HCT116 (cell line): Measurements from ENCODE around the gene CXCR5. TPM values are rescaled to one million over a fixed set of nuclear protein-coding genes. Genes with fewer than 3 reads are reported as not detected.

Experiments used
- ATAC-seq: fragments of 200-7000 bp; cut with Tn5 transposase; 2 replicates; pipeline ENCODE4 v1.9.1; 2020; ENCODE audit warnings: mild to moderate bottlenecking, moderate library complexity
- BruUV-seq: library from RNA; stranded (reverse); fragments of 400-500 nt; replicated peaks from 2 replicates; lab custom pipeline; 2021; lab: Mats Ljungman, UMichigan
- CTCF ChIA-PET: fragments of 300-600 bp; sonication (Branson Sonifier 250); formaldehyde crosslinking; loops from one replicate; lab custom pipeline; 2021; ENCODE audit warnings: antibody characterized with exemption; lab: Charles Lee
- POLR2A ChIA-PET: fragments of 300-600, 350-600 bp; sonication (Branson Sonifier 250); formaldehyde crosslinking; loops from one replicate; lab custom pipeline; 2021; ENCODE audit warnings: antibody characterized with exemption; lab: Charles Lee
- RAD21 ChIA-PET, 2 experiments: fragments of 300-600 bp; sonication (Branson Sonifier 250); formaldehyde crosslinking; loops; one replicate each; lab custom pipeline; 2023; ENCODE audit warnings: low total read pairs in 2 of 2; ENCODE audit not compliant: uncharacterized antibody in 2 of 2, unreplicated experiment in 2 of 2, low non-redundant PET in 1 of 2; lab: Charles Lee
- DNase-seq: peaks from one replicate; pipeline ENCODE4 v3.0.0-alpha.2; 2010; ENCODE audit warnings: low read depth, low spot score
- H2AFZ ChIP-seq: fragments of 200-600 bp; shearing (Covaris generic), sonication (generic); 2 replicates; pipeline ENCODE4 v1.6.1; 2017; ENCODE audit warnings: low read depth, mixed run types, mixed read lengths, antibody characterized with exemption, low read length; ENCODE audit not compliant: poor library complexity, severe bottlenecking
- H3K27ac ChIP-seq: 2 replicates; pipeline ENCODE4 v1.5.1; 2012; ENCODE audit warnings: low read depth, low read length
- H3K27me3 ChIP-seq: fragments of 200-600 bp; sonication (generic); 2 replicates; pipeline ENCODE4 v1.6.1; 2016; ENCODE audit warnings: mixed run types, low read length, mixed read lengths; ENCODE audit not compliant: insufficient read depth
- H3K36me3 ChIP-seq, 2 experiments: fragments of 200-500 bp in 1 of 2; fragments of 200-600 bp in 1 of 2; sonication (Bioruptor generic) in 1 of 2; sonication (generic) in 1 of 2; 2 replicates each; pipeline versions ENCODE4 v1.5.1 to v1.6.1; 2014 to 2016; ENCODE audit warnings: low read length in 2 of 2, inconsistent platforms in 1 of 2, mixed read lengths in 1 of 2, mixed run types in 1 of 2; ENCODE audit not compliant: insufficient read depth in 2 of 2, control insufficient read depth in 1 of 2
- H3K4me1 ChIP-seq, 2 experiments: fragments of 200-600 bp in 1 of 2; sonication (generic) in 1 of 2; 2 replicates each; pipeline versions ENCODE4 v1.5.1 to v1.6.1; 2012 to 2017; ENCODE audit warnings: low read length in 2 of 2, inconsistent platforms in 1 of 2, mild to moderate bottlenecking in 1 of 2, mixed read lengths in 1 of 2, mixed run types in 1 of 2, moderate library complexity in 1 of 2; ENCODE audit not compliant: insufficient read depth in 2 of 2, control insufficient read depth in 1 of 2
- H3K4me2 ChIP-seq: fragments of 200-600 bp; sonication (generic); 2 replicates; pipeline ENCODE4 v1.6.1; 2017; ENCODE audit warnings: mixed run types, low read length, mixed read lengths
- H3K4me3 ChIP-seq, 2 experiments: fragments of 200-600 bp in 1 of 2; sonication (generic) in 1 of 2; replicated peaks in 1 of 2; 2 replicates each; pipeline ENCODE4 v1.5.1; 2011 to 2016; ENCODE audit warnings: low read length in 2 of 2, control low read depth in 1 of 2, low read depth in 1 of 2, mild to moderate bottlenecking in 1 of 2, mixed read lengths in 1 of 2, mixed run types in 1 of 2
- H3K79me2 ChIP-seq: fragments of 200-600 bp; sonication (generic); 2 replicates; pipeline ENCODE4 v1.6.1; 2017; ENCODE audit warnings: mild to moderate bottlenecking, mixed run types, low read length, moderate library complexity, mixed read lengths; ENCODE audit not compliant: insufficient read depth
- H3K9ac ChIP-seq: fragments of 200-600 bp; sonication (generic); 2 replicates; pipeline ENCODE4 v1.6.1; 2016; ENCODE audit warnings: low read length, mixed read lengths
- H3K9me2 ChIP-seq: fragments of 200-600 bp; sonication (generic), shearing (Covaris generic); 2 replicates; pipeline ENCODE4 v1.6.1; 2017; ENCODE audit warnings: mixed run types, mild to moderate bottlenecking, moderate library complexity; ENCODE audit not compliant: insufficient read depth
- H3K9me3 ChIP-seq, 2 experiments: fragments of 200-500 bp in 1 of 2; fragments of 200-600 bp in 1 of 2; sonication (Bioruptor generic) in 1 of 2; sonication (generic) in 1 of 2; 2 replicates each; pipeline ENCODE4 v1.6.1; 2014 to 2017; ENCODE audit warnings: low read length in 2 of 2, mixed read lengths in 2 of 2, inconsistent platforms in 1 of 2, low read depth in 1 of 2, mild to moderate bottlenecking in 1 of 2, mixed run types in 1 of 2, moderate library complexity in 1 of 2; ENCODE audit not compliant: control insufficient read depth in 1 of 2, insufficient read depth in 1 of 2
- H4K20me1 ChIP-seq: fragments of 200-600 bp; sonication (generic), shearing (Covaris generic); 2 replicates; pipeline ENCODE4 v1.6.1; 2017; ENCODE audit warnings: mixed run types, mild to moderate bottlenecking, moderate library complexity; ENCODE audit not compliant: insufficient read depth
- ATF3 ChIP-seq: IDR thresholded peaks from 2 replicates; pipeline ENCODE4 v1.6.1; 2012
- CBX3 ChIP-seq: IDR thresholded peaks from 2 replicates; pipeline ENCODE4 v1.6.1; 2012; ENCODE audit warnings: low read depth
- CEBPB ChIP-seq: IDR thresholded peaks from 2 replicates; pipeline ENCODE4 v1.6.1; 2012; ENCODE audit warnings: low read depth
- CTCF ChIP-seq, 3 experiments: fragments of 200-600 bp in 1 of 3; sonication (generic) in 1 of 3; IDR thresholded peaks in 2 of 3; conservative IDR thresholded peaks in 1 of 3; 2 replicates each; pipeline ENCODE4 v1.5.1; 2012 to 2017; ENCODE audit warnings: low read depth in 2 of 3, low read length in 2 of 3, antibody characterized with exemption in 1 of 3, borderline replicate concordance in 1 of 3, control low read depth in 1 of 3, mild to moderate bottlenecking in 1 of 3, mixed read lengths in 1 of 3, mixed run types in 1 of 3, moderate library complexity in 1 of 3; ENCODE audit not compliant: insufficient read depth in 1 of 3
- EGR1 ChIP-seq: IDR thresholded peaks from 2 replicates; pipeline ENCODE4 v1.6.1; 2012; ENCODE audit warnings: low read depth
- ELF1 ChIP-seq: IDR thresholded peaks from 2 replicates; pipeline ENCODE4 v1.6.1; 2012; ENCODE audit warnings: low read depth, borderline replicate concordance
- EZH2 ChIP-seq: fragments of 200-600 bp; sonication (generic); IDR thresholded peaks from 2 replicates; pipeline ENCODE4 v1.6.1; 2017; ENCODE audit warnings: antibody characterized with exemption, mixed run types
- EZH2phosphoT487 ChIP-seq: fragments of 200-600 bp; IDR thresholded peaks from 2 replicates; pipeline ENCODE4 v1.6.1; 2018; ENCODE audit warnings: antibody characterized with exemption, borderline replicate concordance
- FOSL1 ChIP-seq: IDR thresholded peaks from 2 replicates; pipeline ENCODE4 v1.6.1; 2012; ENCODE audit warnings: low read depth
- JUND ChIP-seq: IDR thresholded peaks from 2 replicates; pipeline ENCODE4 v1.6.1; 2012
- MAX ChIP-seq: IDR thresholded peaks from 2 replicates; pipeline ENCODE4 v1.6.1; 2012
- POLR2A ChIP-seq: IDR thresholded peaks from 2 replicates; pipeline ENCODE4 v1.7.0; 2011; ENCODE audit warnings: borderline replicate concordance; ENCODE audit not compliant: insufficient read depth, insufficient read length; ENCODE audit errors: extremely low read depth
- POLR2AphosphoS5 ChIP-seq: IDR thresholded peaks from 2 replicates; pipeline ENCODE4 v1.6.1; 2011; ENCODE audit warnings: mild to moderate bottlenecking, low read depth, low read length, moderate library complexity
- RAD21 ChIP-seq: IDR thresholded peaks from 2 replicates; pipeline ENCODE4 v1.6.1; 2012; ENCODE audit warnings: low read depth, mild to moderate bottlenecking
- SIN3A ChIP-seq: IDR thresholded peaks from 2 replicates; pipeline ENCODE4 v1.6.1; 2012; ENCODE audit warnings: low read depth
- SP1 ChIP-seq: IDR thresholded peaks from 2 replicates; pipeline ENCODE4 v1.6.1; 2012; ENCODE audit warnings: low read depth
- SRF ChIP-seq: IDR thresholded peaks from 2 replicates; pipeline ENCODE4 v1.6.1; 2012; ENCODE audit warnings: low read depth
- TCF7L2 ChIP-seq: IDR thresholded peaks from 2 replicates; pipeline ENCODE4 v1.7.0; 2011; ENCODE audit warnings: borderline replicate concordance, inconsistent platforms; ENCODE audit not compliant: insufficient read depth, insufficient read length; ENCODE audit errors: extremely low read depth
- YY1 ChIP-seq: IDR thresholded peaks from 2 replicates; pipeline ENCODE4 v1.6.1; 2011; ENCODE audit warnings: low read length, low read depth, moderate library complexity, mild to moderate bottlenecking; ENCODE audit not compliant: insufficient replicate concordance; ENCODE audit errors: extremely low read depth
- ZFX ChIP-seq: fragments of 450-650 bp; IDR thresholded peaks from 2 replicates; pipeline ENCODE4 v1.6.1; 2017
- ZNF274 ChIP-seq: fragments of 200-500 bp; sonication (Bioruptor generic); IDR thresholded peaks from 2 replicates; pipeline ENCODE4 v1.6.1; 2014; ENCODE audit warnings: mild to moderate bottlenecking, low read depth, low read length, inconsistent platforms
- intact Hi-C: fragments of 100-400 bp; cut with micrococcal nuclease; formaldehyde crosslinking; loops from 2 replicates; pipeline ENCODE4 v1.10.0; 2022
- total RNA-seq: library from RNA; stranded (reverse); gene quantifications from one replicate; pipeline ENCODE4 v1.2.1, GENCODE V29; 2021; ENCODE audit not compliant: unreplicated experiment
- TF ChIP-seq, protein P1 (sequence below): IDR thresholded peaks from 2 replicates; pipeline ENCODE4 v1.6.1; 2012; ENCODE audit warnings: low read depth

CXCR5 gene
- total RNA-seq, 1 experiment from 2014 or later, result not detected

GRCh38 chr11:118845369-118845768, 38.3 kb upstream of the CXCR5 start:
- no peaks in the 10 kb centered on the region for H3K36me3 ChIP-seq
- no peaks in the 10 kb centered on the region for H3K79me2 ChIP-seq
- H3K4me1 ChIP-seq, result peaks cover 28 to 44% of the 10 kb centered on the region in 2 experiments
- no TSS peak for BruUV-seq
- no peaks in the 10 kb centered on the region for H4K20me1 ChIP-seq
- intact Hi-C loops, result no loop called here
- no peak for DNase-seq
- peak overlapping the region; percentile 84 for H2AFZ ChIP-seq
- H3K4me3 ChIP-seq, result peak overlapping the region in 1 of 2 experiments; percentile 26; a peak in 1 of 4 replicates
- H3K27me3 ChIP-seq, result no peaks in the 10 kb centered on the region
- no peaks in the 10 kb centered on the region for H3K9me3 ChIP-seq
- RAD21 ChIA-PET, result no interaction called here
- H3K9me2 ChIP-seq, result no peaks in the 10 kb centered on the region
- CTCF ChIA-PET, result no interaction called here
- no peak overlapping the region; the same call in 1 of the 2 replicates for H3K27ac ChIP-seq
- POLR2A ChIA-PET, result interaction anchor here (0.5 kb wide), 1 partner anchor 281 kb away, joined by 3 read pairs; no protein-coding TSS in a partner anchor
- H3K4me2 ChIP-seq, result peak overlapping the region; percentile 78
- ATAC-seq, result peak; percentile 63
- peak overlapping the region; percentile 32; the same call in 1 of the 2 replicates for H3K9ac ChIP-seq
- TF ChIP-seq JUND (peak; percentile 53; the same call in 1 of the 2 replicates), MAX (no peak), EZH2phosphoT487 (no peak), SP1 (peak; percentile 37; the same call in 1 of the 2 replicates), CTCF (IDR thresholded peaks at IDR 0.05 in 2 of 3, conservative IDR thresholded peaks at IDR 0.05 in 1 of 3; ENCODE audit: borderline replicate concordance in 1 of 3, insufficient read depth in 1 of 3, low read depth in 2 of 3, low read length in 2 of 3) (no peak), YY1 (no peak), SRF (no peak), POLR2AphosphoS5 (no peak), ZNF274 (no peak), ZFX (no peak), TCF7L2 (no peak), FOSL1 (peak; percentile 47; the same call in 1 of the 2 replicates), CEBPB (no peak), EGR1 (no peak), RAD21 (no peak), SIN3A (no peak), EZH2 (no peak), POLR2A (no peak), CBX3 (no peak), ELF1 (no peak), ATF3 (no peak)
- TF ChIP-seq, protein P1, sequence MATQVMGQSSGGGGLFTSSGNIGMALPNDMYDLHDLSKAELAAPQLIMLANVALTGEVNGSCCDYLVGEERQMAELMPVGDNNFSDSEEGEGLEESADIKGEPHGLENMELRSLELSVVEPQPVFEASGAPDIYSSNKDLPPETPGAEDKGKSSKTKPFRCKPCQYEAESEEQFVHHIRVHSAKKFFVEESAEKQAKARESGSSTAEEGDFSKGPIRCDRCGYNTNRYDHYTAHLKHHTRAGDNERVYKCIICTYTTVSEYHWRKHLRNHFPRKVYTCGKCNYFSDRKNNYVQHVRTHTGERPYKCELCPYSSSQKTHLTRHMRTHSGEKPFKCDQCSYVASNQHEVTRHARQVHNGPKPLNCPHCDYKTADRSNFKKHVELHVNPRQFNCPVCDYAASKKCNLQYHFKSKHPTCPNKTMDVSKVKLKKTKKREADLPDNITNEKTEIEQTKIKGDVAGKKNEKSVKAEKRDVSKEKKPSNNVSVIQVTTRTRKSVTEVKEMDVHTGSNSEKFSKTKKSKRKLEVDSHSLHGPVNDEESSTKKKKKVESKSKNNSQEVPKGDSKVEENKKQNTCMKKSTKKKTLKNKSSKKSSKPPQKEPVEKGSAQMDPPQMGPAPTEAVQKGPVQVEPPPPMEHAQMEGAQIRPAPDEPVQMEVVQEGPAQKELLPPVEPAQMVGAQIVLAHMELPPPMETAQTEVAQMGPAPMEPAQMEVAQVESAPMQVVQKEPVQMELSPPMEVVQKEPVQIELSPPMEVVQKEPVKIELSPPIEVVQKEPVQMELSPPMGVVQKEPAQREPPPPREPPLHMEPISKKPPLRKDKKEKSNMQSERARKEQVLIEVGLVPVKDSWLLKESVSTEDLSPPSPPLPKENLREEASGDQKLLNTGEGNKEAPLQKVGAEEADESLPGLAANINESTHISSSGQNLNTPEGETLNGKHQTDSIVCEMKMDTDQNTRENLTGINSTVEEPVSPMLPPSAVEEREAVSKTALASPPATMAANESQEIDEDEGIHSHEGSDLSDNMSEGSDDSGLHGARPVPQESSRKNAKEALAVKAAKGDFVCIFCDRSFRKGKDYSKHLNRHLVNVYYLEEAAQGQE, result no peak
